IMR-90 (cell line): ENCODE results near the gene THSD7B. TPM values are rescaled to one million over a fixed set of nuclear protein-coding genes. Genes with fewer than 3 reads are reported as not detected.

ENCODE experiments used
- ATAC-seq: fragments of 200-7000 bp; cut with Tn5 transposase; 2 replicates; pipeline ENCODE4 v1.9.1; 2020; ENCODE audit warnings: low read depth, mild to moderate bottlenecking, moderate library complexity
- BruUV-seq: library from RNA; stranded (reverse); fragments of 400-500 nt; replicated peaks from 2 replicates; lab custom pipeline; 2021; lab: Mats Ljungman, UMichigan
- CTCF ChIA-PET: fragments of 300-600 bp; formaldehyde crosslinking; extraction: SDS; loops from one replicate; lab custom pipeline; 2021; ENCODE audit warnings: antibody characterized with exemption; lab: Yijun Ruan, JAX
- POLR2A ChIA-PET: fragments of 300-600 bp; sonication (Branson Sonifier 250); formaldehyde crosslinking; loops from one replicate; lab custom pipeline; 2022; ENCODE audit warnings: antibody characterized with exemption; ENCODE audit not compliant: unreplicated experiment; lab: Charles Lee
- DNase-seq: peaks from one replicate; pipeline ENCODE4 v3.0.0; 2013
- H2AFZ ChIP-seq: replicated peaks from 2 replicates; pipeline ENCODE3; 2013; ENCODE audit warnings: low read length, mild to moderate bottlenecking; ENCODE audit not compliant: poor library complexity
- H2AK5ac ChIP-seq: 2 replicates; pipeline ENCODE4 v1.6.1; 2013; ENCODE audit warnings: low read depth, low read length, inconsistent platforms
- H2AK9ac ChIP-seq: replicated peaks from 2 replicates; pipeline ENCODE3; 2013; ENCODE audit warnings: mild to moderate bottlenecking, low read depth, low read length, moderate library complexity; ENCODE audit not compliant: poor library complexity
- H2BK120ac ChIP-seq: 2 replicates; pipeline ENCODE4 v1.6.1; 2013; ENCODE audit warnings: low read depth, low read length, inconsistent platforms
- H2BK15ac ChIP-seq: 3 replicates; pipeline ENCODE4 v1.6.1; 2013; ENCODE audit warnings: low read depth, low read length, inconsistent platforms
- H2BK20ac ChIP-seq: 2 replicates; pipeline ENCODE4 v1.6.1; 2013; ENCODE audit warnings: low read depth, mild to moderate bottlenecking, inconsistent platforms, low read length, moderate library complexity
- H2BK5ac ChIP-seq: 2 replicates; pipeline ENCODE4 v1.6.1; 2013; ENCODE audit warnings: mild to moderate bottlenecking, low read depth, low read length, inconsistent platforms; ENCODE audit not compliant: poor library complexity, severe bottlenecking
- H3K14ac ChIP-seq: replicated peaks from 2 replicates; pipeline ENCODE4 v1.6.1; 2013; ENCODE audit warnings: low read depth, low read length, inconsistent platforms
- H3K18ac ChIP-seq: 2 replicates; pipeline ENCODE4 v1.6.1; 2013; ENCODE audit warnings: low read depth, low read length, control low read depth
- H3K23ac ChIP-seq: 2 replicates; pipeline ENCODE4 v1.6.1; 2013; ENCODE audit warnings: low read depth, low read length, inconsistent platforms
- H3K27ac ChIP-seq: 2 replicates; pipeline ENCODE4 v1.5.1; 2013; ENCODE audit warnings: mild to moderate bottlenecking, control low read depth, low read length; ENCODE audit not compliant: insufficient read depth
- H3K27me3 ChIP-seq: 2 replicates; pipeline ENCODE4 v1.6.1; 2013; ENCODE audit warnings: low read length; ENCODE audit not compliant: control insufficient read depth, insufficient read depth
- H3K36me3 ChIP-seq: 2 replicates; pipeline ENCODE4 v1.6.1; 2013; ENCODE audit warnings: low read length, mixed read lengths; ENCODE audit not compliant: control insufficient read depth, insufficient read depth
- H3K4ac ChIP-seq: 2 replicates; pipeline ENCODE4 v1.6.1; 2013; ENCODE audit warnings: low read depth, low read length, inconsistent platforms
- H3K4me1 ChIP-seq: 2 replicates; pipeline ENCODE4 v1.6.1; 2013; ENCODE audit warnings: low read length, mixed read lengths; ENCODE audit not compliant: control insufficient read depth, insufficient read depth
- H3K4me2 ChIP-seq: 2 replicates; pipeline ENCODE4 v1.6.1; 2013; ENCODE audit warnings: low read depth, mild to moderate bottlenecking, control low read depth, low read length, moderate library complexity
- H3K4me3 ChIP-seq: 2 replicates; pipeline ENCODE4 v1.5.1; 2013; ENCODE audit warnings: low read depth, mild to moderate bottlenecking, control low read depth, low read length, moderate library complexity; ENCODE audit not compliant: insufficient read depth
- H3K56ac ChIP-seq: 2 replicates; pipeline ENCODE4 v1.6.1; 2013; ENCODE audit warnings: low read length, inconsistent platforms; ENCODE audit not compliant: insufficient read depth; ENCODE audit errors: extremely low read depth
- H3K79me1 ChIP-seq, 2 experiments: 2 replicates each; pipeline ENCODE4 v1.6.1; 2013; ENCODE audit warnings: low read length in 2 of 2, inconsistent platforms in 1 of 2, low read depth in 1 of 2
- H3K9ac ChIP-seq: 2 replicates; pipeline ENCODE4 v1.6.1; 2013; ENCODE audit warnings: low read depth, low read length, control low read depth
- H3K9me1 ChIP-seq: 2 replicates; pipeline ENCODE4 v1.6.1; 2013; ENCODE audit warnings: low read length, inconsistent platforms; ENCODE audit not compliant: insufficient read depth
- H3K9me3 ChIP-seq: 2 replicates; pipeline ENCODE4 v1.6.1; 2013; ENCODE audit warnings: low read length; ENCODE audit not compliant: control insufficient read depth, insufficient read depth
- H4K20me1 ChIP-seq: 2 replicates; pipeline ENCODE4 v1.6.1; 2013; ENCODE audit warnings: low read length, inconsistent platforms; ENCODE audit not compliant: insufficient read depth
- H4K5ac ChIP-seq: 2 replicates; pipeline ENCODE4 v1.6.1; 2013; ENCODE audit warnings: mild to moderate bottlenecking, low read depth, low read length, control low read depth
- H4K8ac ChIP-seq, 2 experiments: 2 replicates each; pipeline ENCODE4 v1.6.1; 2013; ENCODE audit warnings: low read depth in 2 of 2, low read length in 2 of 2, control low read depth in 1 of 2, inconsistent platforms in 1 of 2
- H4K91ac ChIP-seq: 2 replicates; pipeline ENCODE4 v1.6.1; 2013; ENCODE audit warnings: low read depth, low read length, inconsistent platforms; ENCODE audit not compliant: insufficient read depth
- BHLHE40 ChIP-seq: fragments of 150-350 bp; IDR thresholded peaks from 2 replicates; pipeline ENCODE4 v1.6.1; 2016; ENCODE audit warnings: mild to moderate bottlenecking, low read depth, low read length
- CEBPB ChIP-seq: IDR thresholded peaks from 2 replicates; pipeline ENCODE4 v1.6.1; 2012; ENCODE audit warnings: low read depth, low read length, improper control_type of control experiment
- CHD1 ChIP-seq: IDR thresholded peaks from 2 replicates; pipeline ENCODE4 v1.6.1; 2012; ENCODE audit warnings: low read depth, low read length, improper control_type of control experiment
- FOS ChIP-seq: fragments of 150-350 bp; IDR thresholded peaks from 2 replicates; pipeline ENCODE4 v1.6.1; 2016; ENCODE audit warnings: low read depth, low read length
- MAZ ChIP-seq: IDR thresholded peaks from 2 replicates; pipeline ENCODE4 v1.6.1; 2012; ENCODE audit warnings: low read depth, mild to moderate bottlenecking, low read length, improper control_type of control experiment, moderate library complexity, borderline replicate concordance
- NFE2L2 ChIP-seq: fragments of 150-350 bp; IDR thresholded peaks from 2 replicates; pipeline ENCODE4 v1.6.1; 2016; ENCODE audit warnings: low read depth, mild to moderate bottlenecking, low read length
- POLR2A ChIP-seq: IDR thresholded peaks from 2 replicates; pipeline ENCODE4 v1.6.1; 2012; ENCODE audit warnings: mild to moderate bottlenecking, low read depth, low read length
- RAD21 ChIP-seq: IDR thresholded peaks from 2 replicates; pipeline ENCODE4 v1.6.1; 2012; ENCODE audit warnings: low read length, improper control_type of control experiment
- RCOR1 ChIP-seq: IDR thresholded peaks from 2 replicates; pipeline ENCODE4 v1.6.1; 2012; ENCODE audit warnings: mild to moderate bottlenecking, low read length, improper control_type of control experiment; ENCODE audit not compliant: insufficient replicate concordance
- RFX5 ChIP-seq: IDR thresholded peaks from 2 replicates; pipeline ENCODE4 v1.8.0; 2012; ENCODE audit warnings: low read depth, mild to moderate bottlenecking, low read length, moderate library complexity
- SMC3 ChIP-seq: fragments of 150-350 bp; IDR thresholded peaks from 2 replicates; pipeline ENCODE4 v1.6.1; 2016; ENCODE audit warnings: low read depth, mild to moderate bottlenecking, antibody characterized with exemption, low read length, moderate library complexity
- WGBS, 2 experiments: methylation state at CpG; one replicate each; pipeline versions ENCODE4 v1.1.5 to v1.1.7; 2013; ENCODE audit warnings: missing lambda C conversion rate in 2 of 2; ENCODE audit not compliant: insufficient read length in 1 of 2; ENCODE audit errors: extremely low coverage in 2 of 2; 5-methylcytosine and 5-hydroxymethylcytosine counted together
- dilution Hi-C: fragments of 300-500 bp; cut with HindIII; formaldehyde crosslinking; loops from one replicate; pipeline ENCODE4 v1.14.3; 2018; ENCODE audit warnings: low sequenced_read_pairs; ENCODE audit not compliant: unreplicated experiment
- in situ Hi-C: fragments of 300-500 bp; cut with MboI; formaldehyde crosslinking; loops from 3 replicates; pipeline ENCODE4 v1.14.3; 2019; ENCODE audit warnings: low sequenced_read_pairs, inconsistent platforms, mixed read lengths
- intact Hi-C: fragments of 100-400 bp; cut with micrococcal nuclease; formaldehyde crosslinking; loops from 2 replicates; pipeline ENCODE4 v1.10.0; 2022
- polyA plus RNA-seq, 3 experiments: library from polyadenylated mRNA; depleted of rRNA; stranded (reverse); fragments of >200 nt; gene quantifications; 2 replicates each; pipeline ENCODE4 v1.2.3, GENCODE V29; 2012; ENCODE audit warnings: low replicate concordance in 1 of 3
- total RNA-seq: library from RNA; depleted of rRNA; stranded (reverse); fragments of >200 nt; gene quantifications from 2 replicates; pipeline ENCODE4 v1.2.3, GENCODE V29; 2012
- TF ChIP-seq, protein P1 (sequence below): fragments of 150-350 bp; IDR thresholded peaks from 2 replicates; pipeline ENCODE4 v1.6.1; 2017; ENCODE audit warnings: mild to moderate bottlenecking, antibody characterized with exemption, low read length, low read depth
- TF ChIP-seq, protein P2 (sequence below): conservative IDR thresholded peaks from 2 replicates; pipeline ENCODE4 v1.5.1; 2012; ENCODE audit warnings: mild to moderate bottlenecking, low read depth, low read length, improper control_type of control experiment

Gene THSD7B
- total and polyA plus RNA-seq, 2 of the 4 experiments (the other 2 are of a cell fraction) = not detected

DNA sequence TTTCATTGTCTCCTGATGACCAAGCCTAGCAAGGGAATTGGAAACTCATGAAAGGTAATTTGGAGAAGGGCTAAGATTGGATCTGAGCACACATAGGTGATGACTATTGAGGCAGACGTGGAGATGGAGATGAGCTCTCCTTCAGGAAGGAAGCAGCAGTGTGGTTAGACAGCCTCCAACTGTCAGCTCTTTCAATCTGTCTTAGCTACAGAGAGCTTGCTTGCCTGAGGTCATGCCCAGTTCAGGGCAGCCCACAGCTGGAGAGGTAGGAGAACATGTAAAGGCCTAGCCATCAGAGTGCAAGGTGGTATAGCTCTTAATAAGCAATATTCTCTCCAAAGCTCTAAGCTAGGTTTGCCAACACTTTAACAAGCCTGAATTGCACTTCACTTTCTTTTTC is 79.2 kb downstream of the THSD7B start:
- no peak overlapping the region for H4K8ac ChIP-seq
- H3K9me1 ChIP-seq = no peaks in the 10 kb centered on the region
- no CpG with 5 or more reads among the region's 1 CpG for WGBS, 2 experiments
- CTCF ChIA-PET = no interaction called here
- no peak for ATAC-seq
- H2AK5ac ChIP-seq = no peak overlapping the region
- in situ Hi-C loops (no loop called here), dilution Hi-C loops (no loop called here), intact Hi-C loops (no loop called here)
- no peak overlapping the region for H3K23ac ChIP-seq
- H4K91ac ChIP-seq = no peak overlapping the region
- H3K36me3 ChIP-seq = no peaks in the 10 kb centered on the region
- H2AK9ac ChIP-seq = no peak overlapping the region
- DNase-seq = no peak
- H4K20me1 ChIP-seq = no peaks in the 10 kb centered on the region
- no peak overlapping the region for H2AFZ ChIP-seq
- no TSS peak for BruUV-seq
- H4K5ac ChIP-seq = no peak overlapping the region
- H3K14ac ChIP-seq = no peak overlapping the region
- H3K4ac ChIP-seq = no peak overlapping the region
- H2BK5ac ChIP-seq = no peak overlapping the region
- no peak overlapping the region for H2BK120ac ChIP-seq
- H3K4me2 ChIP-seq = no peak overlapping the region
- TF ChIP-seq NFE2L2 (no peak), BHLHE40 (no peak), CEBPB (no peak), RCOR1 (no peak), SMC3 (no peak), MAZ (no peak), RFX5 (no peak), POLR2A (no peak), CHD1 (no peak), RAD21 (no peak), FOS (no peak)
- TF ChIP-seq, protein P1, sequence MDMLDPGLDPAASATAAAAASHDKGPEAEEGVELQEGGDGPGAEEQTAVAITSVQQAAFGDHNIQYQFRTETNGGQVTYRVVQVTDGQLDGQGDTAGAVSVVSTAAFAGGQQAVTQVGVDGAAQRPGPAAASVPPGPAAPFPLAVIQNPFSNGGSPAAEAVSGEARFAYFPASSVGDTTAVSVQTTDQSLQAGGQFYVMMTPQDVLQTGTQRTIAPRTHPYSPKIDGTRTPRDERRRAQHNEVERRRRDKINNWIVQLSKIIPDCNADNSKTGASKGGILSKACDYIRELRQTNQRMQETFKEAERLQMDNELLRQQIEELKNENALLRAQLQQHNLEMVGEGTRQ = no peak
- TF ChIP-seq, protein P2, sequence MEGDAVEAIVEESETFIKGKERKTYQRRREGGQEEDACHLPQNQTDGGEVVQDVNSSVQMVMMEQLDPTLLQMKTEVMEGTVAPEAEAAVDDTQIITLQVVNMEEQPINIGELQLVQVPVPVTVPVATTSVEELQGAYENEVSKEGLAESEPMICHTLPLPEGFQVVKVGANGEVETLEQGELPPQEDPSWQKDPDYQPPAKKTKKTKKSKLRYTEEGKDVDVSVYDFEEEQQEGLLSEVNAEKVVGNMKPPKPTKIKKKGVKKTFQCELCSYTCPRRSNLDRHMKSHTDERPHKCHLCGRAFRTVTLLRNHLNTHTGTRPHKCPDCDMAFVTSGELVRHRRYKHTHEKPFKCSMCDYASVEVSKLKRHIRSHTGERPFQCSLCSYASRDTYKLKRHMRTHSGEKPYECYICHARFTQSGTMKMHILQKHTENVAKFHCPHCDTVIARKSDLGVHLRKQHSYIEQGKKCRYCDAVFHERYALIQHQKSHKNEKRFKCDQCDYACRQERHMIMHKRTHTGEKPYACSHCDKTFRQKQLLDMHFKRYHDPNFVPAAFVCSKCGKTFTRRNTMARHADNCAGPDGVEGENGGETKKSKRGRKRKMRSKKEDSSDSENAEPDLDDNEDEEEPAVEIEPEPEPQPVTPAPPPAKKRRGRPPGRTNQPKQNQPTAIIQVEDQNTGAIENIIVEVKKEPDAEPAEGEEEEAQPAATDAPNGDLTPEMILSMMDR = no peak
- H3K4me1 ChIP-seq = no peaks in the 10 kb centered on the region
- no peak overlapping the region for H3K27ac ChIP-seq
- no peak overlapping the region for H2BK20ac ChIP-seq
- H2BK15ac ChIP-seq = no peak overlapping the region
- H3K9me3 ChIP-seq = peaks cover 7% of the 10 kb centered on the region; the same call in 1 of the 2 replicates
- H3K79me1 ChIP-seq = no peaks in the 10 kb centered on the region
- no peak overlapping the region for H3K18ac ChIP-seq
- H3K56ac ChIP-seq = no peak overlapping the region
- no peak overlapping the region for H3K9ac ChIP-seq
- no peaks in the 10 kb centered on the region for H3K27me3 ChIP-seq
- POLR2A ChIA-PET = no interaction called here
- H3K4me3 ChIP-seq = no peak overlapping the region
